Astrocyte of the cerebellum (primary cell): ENCODE measurements around the gene CCL1.

Experiments
- DNase-seq: peaks from one replicate; pipeline ENCODE4 v3.0.0-alpha.2; 2011; ENCODE audit warnings: low read depth
- H3K4me3 ChIP-seq: 2 replicates; pipeline ENCODE4 v1.5.1; 2011; ENCODE audit warnings: mild to moderate bottlenecking, low read depth, low read length, moderate library complexity
- in situ Hi-C: cut with HindIII; loops from 2 replicates; pipeline ENCODE4 v1.10.0; 2017; ENCODE audit warnings: low sequenced_read_pairs
- TF ChIP-seq, protein P1 (sequence below): IDR thresholded peaks from 2 replicates; pipeline ENCODE4 v1.5.1; 2012; ENCODE audit warnings: low read length, low read depth, moderate library complexity, mild to moderate bottlenecking; ENCODE audit errors: missing control alignments

The CCL1 gene

DNA sequence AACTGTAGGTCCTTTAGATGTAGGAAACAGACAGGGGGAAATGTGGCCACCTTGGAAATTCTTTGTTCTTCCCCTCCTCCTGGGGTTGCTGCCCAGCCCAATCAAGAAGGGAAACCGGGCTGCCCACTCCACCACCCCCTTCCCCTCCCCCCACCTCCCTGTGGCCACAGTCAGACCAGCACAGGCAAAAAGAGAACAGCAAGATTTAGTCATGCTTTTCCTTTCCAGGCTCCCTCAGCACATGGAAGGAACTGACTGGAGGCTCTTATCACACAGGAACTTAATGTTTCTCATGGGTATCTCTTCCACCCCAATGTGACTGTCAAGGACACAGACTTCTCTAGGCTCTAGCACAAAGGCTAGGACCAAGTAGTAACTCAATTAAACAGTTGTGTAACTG is 3.0 kb upstream of the CCL1 start:
- DNase-seq, result no peak
- no peak overlapping the region for H3K4me3 ChIP-seq
- TF ChIP-seq, protein P1, sequence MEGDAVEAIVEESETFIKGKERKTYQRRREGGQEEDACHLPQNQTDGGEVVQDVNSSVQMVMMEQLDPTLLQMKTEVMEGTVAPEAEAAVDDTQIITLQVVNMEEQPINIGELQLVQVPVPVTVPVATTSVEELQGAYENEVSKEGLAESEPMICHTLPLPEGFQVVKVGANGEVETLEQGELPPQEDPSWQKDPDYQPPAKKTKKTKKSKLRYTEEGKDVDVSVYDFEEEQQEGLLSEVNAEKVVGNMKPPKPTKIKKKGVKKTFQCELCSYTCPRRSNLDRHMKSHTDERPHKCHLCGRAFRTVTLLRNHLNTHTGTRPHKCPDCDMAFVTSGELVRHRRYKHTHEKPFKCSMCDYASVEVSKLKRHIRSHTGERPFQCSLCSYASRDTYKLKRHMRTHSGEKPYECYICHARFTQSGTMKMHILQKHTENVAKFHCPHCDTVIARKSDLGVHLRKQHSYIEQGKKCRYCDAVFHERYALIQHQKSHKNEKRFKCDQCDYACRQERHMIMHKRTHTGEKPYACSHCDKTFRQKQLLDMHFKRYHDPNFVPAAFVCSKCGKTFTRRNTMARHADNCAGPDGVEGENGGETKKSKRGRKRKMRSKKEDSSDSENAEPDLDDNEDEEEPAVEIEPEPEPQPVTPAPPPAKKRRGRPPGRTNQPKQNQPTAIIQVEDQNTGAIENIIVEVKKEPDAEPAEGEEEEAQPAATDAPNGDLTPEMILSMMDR, result no peak
- in situ Hi-C loops, result loop anchor here (25.0 kb wide), 1 partner anchor 179 kb away; no protein-coding TSS in a partner anchor

DNA sequence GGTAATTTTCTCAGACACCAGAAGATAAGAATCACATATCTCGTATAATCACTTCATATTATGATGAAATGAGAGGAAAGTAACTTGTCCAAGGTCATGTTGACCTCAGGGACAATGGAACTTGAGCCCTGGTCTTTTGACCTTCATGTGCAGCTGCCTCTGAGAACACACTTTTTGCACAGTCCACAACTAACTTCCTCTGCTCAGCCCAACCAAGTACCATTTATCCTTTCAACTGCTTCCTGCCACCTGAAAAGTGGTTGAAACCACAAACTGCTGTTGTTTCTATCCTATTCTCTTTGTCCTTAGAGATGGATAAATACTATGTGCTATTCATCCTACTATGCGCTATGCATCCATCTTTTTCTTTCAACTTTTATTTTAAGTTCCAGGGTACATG is 2.3 kb upstream of the CCL1 start:
- DNase-seq, result no peak
- in situ Hi-C loops, result loop anchor here (25.0 kb wide), 1 partner anchor 178 kb away; no protein-coding TSS in a partner anchor
- TF ChIP-seq, protein P1, result no peak
- H3K4me3 ChIP-seq, result no peak overlapping the region

DNA sequence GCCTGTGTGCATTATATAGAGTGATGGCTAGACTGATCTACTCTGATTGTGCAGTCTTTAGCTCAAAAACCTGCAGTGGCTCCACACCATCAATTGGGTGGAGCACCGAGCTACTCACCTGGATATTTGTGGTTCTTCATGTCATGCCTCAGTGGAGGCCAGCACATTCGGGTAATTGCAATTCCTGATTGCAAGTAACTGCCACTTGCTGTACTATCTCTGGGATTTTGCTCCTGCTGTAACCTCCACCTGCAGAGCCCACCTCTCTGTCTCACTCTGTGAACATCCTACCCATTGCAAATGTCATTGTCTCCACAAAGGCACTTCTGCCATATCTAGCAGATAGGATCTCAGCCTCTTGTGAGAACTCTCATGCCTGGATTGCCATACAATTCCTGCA is 1.7 kb upstream of the CCL1 start:
- TF ChIP-seq, protein P1, result no peak
- DNase-seq, result no peak
- in situ Hi-C loops, result loop anchor here (25.0 kb wide), 1 partner anchor 177 kb away; no protein-coding TSS in a partner anchor
- H3K4me3 ChIP-seq, result no peak overlapping the region

DNA sequence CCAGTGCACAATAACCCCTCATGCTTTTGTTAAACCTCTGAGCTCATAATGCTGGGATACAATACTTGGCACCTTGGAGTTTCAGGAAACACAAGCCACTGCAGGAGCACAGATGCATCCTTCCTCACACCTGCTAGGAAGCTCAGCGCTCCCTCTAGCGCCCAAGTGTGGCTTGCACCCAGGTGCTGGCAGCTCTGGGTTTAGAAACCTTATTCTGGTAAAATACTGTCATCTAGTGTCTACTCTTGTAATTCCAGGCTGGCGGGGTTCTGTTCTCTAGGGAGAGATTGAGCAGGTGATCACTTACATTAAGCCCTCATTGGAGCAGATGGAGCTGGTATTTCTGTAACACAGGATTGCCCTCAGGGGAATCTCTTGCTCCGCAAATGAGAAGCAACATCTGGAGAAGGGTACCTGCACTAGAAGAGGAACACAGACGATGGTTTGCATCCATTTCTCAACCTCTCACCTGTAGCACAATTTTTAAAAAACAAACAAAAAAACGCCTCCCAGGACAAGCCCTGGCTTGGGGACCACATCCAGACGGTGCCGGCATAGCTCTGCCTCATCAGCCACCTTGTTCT is 1.5 kb downstream of the CCL1 start:
- DNase-seq, result peak; percentile 86
- in situ Hi-C loops, result loop anchor here (25.0 kb wide), 1 partner anchor 174 kb away; no protein-coding TSS in a partner anchor

DNA sequence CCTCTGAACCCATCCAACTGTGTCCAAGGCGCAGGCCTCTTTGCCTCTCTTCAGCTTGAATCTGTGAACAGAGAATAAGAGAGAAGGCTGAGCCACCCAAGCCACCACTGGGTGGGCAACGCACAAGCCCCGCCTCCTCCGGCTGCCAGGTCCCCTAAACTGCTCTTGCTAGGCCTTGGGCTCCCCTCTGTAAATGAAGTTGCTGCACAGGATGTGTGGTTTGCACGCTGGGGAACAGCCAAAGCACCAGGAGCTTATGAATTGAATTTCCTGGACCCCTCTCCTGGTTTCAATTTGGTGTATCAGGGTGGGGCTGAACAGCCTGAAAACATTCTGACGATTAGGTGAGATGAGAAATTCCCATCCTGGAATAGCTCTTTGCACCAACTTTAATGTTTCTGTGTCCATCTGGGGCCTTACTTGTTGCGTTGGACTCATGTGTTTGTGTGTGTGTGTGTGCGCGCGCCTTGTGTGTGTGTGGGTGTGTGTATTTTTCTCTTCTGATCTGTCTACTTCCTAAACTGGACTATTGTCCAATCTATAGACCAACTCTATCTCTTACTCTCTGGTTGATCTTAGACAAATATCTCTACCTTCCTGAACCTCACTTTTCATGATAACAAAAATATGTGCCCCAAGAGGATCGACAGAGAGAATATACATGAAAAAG is 2.3 kb downstream of the CCL1 start:
- no peak overlapping the region for H3K4me3 ChIP-seq
- no peak for DNase-seq
- in situ Hi-C loops, result loop anchor here (25.0 kb wide), 1 partner anchor 173 kb away; no protein-coding TSS in a partner anchor
- TF ChIP-seq, protein P1, result no peak

More for the DNA sequence above, 1.5 kb downstream of the CCL1 start:
- TF ChIP-seq, protein P1, result peak; percentile 100
- H3K4me3 ChIP-seq, result no peak overlapping the region

DNA sequence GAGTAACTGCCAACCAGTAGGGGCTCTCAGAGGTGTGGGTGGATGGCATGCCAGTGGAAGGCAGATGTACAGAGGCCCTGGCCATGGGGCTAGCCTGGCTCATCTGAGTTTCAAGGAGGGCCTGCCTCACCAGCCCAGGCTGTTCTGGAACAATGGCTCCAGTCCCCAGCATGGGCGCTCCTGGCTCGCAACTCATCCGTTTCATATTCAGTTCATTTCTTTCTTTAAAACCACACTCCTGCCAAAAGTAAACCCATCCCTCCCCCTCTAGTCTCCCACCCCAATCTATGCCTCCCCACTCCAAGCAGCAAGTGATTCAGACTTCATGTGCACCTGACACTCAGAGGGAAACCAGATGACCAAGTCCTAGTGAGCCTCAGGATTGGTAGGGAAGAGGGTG is 4.4 kb downstream of the CCL1 start:
- DNase-seq, result no peak
- no peak overlapping the region for H3K4me3 ChIP-seq
- in situ Hi-C loops, result loop anchor here (5.0 to 25.0 kb wide), 2 partner anchors 36 to 171 kb away; no protein-coding TSS in a partner anchor
- TF ChIP-seq, protein P1, result no peak
